H1 (cell line): ENCODE measurements around the gene RARRES1. TPM values are rescaled to one million over a fixed set of nuclear protein-coding genes. Genes with fewer than 3 reads are reported as not detected.

Experiments
- CTCF ChIA-PET: fragments of 300-600 bp; sonication (Branson Sonifier 250); formaldehyde crosslinking; loops from one replicate; lab custom pipeline; 2021; ENCODE audit not compliant: partially characterized antibody; lab: Charles Lee
- POLR2A ChIA-PET: fragments of 300-600 bp; sonication (Branson Sonifier 250); formaldehyde crosslinking; loops from one replicate; lab custom pipeline; 2021; ENCODE audit warnings: inconsistent platforms; ENCODE audit not compliant: partially characterized antibody; lab: Charles Lee
- DNase-seq, 2 experiments: peaks; one replicate each; pipeline versions ENCODE4 v3.0.0 to v3.0.0-alpha.2; 2010 to 2022; ENCODE audit warnings: low spot score in 2 of 2, low read depth in 1 of 2, mixed read lengths in 1 of 2
- FAIRE-seq: peaks from 2 replicates; lab custom pipeline; 2011; peaks lifted over from hg19 to GRCh38; lab: Jason Lieb, UNC
- H2AFZ ChIP-seq: 2 replicates; pipeline ENCODE4 v1.8.1; 2012; ENCODE audit warnings: low read length, inconsistent platforms
- H2AK5ac ChIP-seq: 2 replicates; pipeline ENCODE4 v1.6.1; 2013; ENCODE audit warnings: low read depth, low read length
- H2BK120ac ChIP-seq: replicated peaks from 2 replicates; pipeline ENCODE3; 2013; ENCODE audit warnings: low read depth, low read length, inconsistent platforms
- H2BK12ac ChIP-seq: 2 replicates; pipeline ENCODE4 v1.6.1; 2013; ENCODE audit warnings: low read depth, low read length
- H2BK15ac ChIP-seq: 2 replicates; pipeline ENCODE4 v1.6.1; 2013; ENCODE audit warnings: low read length
- H2BK20ac ChIP-seq: 2 replicates; pipeline ENCODE4 v1.6.1; 2013; ENCODE audit warnings: low read length
- H2BK5ac ChIP-seq: 2 replicates; pipeline ENCODE4 v1.6.1; 2013; ENCODE audit warnings: low read depth, low read length
- H3K14ac ChIP-seq: 2 replicates; pipeline ENCODE4 v1.6.1; 2013; ENCODE audit warnings: inconsistent platforms; ENCODE audit not compliant: insufficient read length
- H3K18ac ChIP-seq: 2 replicates; pipeline ENCODE4 v1.6.1; 2013; ENCODE audit warnings: low read length; ENCODE audit errors: extremely low read depth
- H3K23ac ChIP-seq: 2 replicates; pipeline ENCODE4 v1.6.1; 2013; ENCODE audit warnings: inconsistent platforms; ENCODE audit not compliant: insufficient read length
- H3K23me2 ChIP-seq: 2 replicates; pipeline ENCODE4 v1.6.1; 2013; ENCODE audit warnings: low read depth, low read length
- H3K27ac ChIP-seq: 2 replicates; pipeline ENCODE4 v1.6.1; 2011; ENCODE audit warnings: low read depth, low read length, inconsistent platforms
- H3K27me3 ChIP-seq, 4 experiments: replicated peaks in 1 of 4; 1 replicate in 1 of 4; 2 replicates in 3 of 4; pipeline versions ENCODE4 v1.6.1 to v1.8.1; 2011 to 2013; ENCODE audit warnings: low read length in 3 of 4, mild to moderate bottlenecking in 3 of 4, inconsistent platforms in 2 of 4, mixed read lengths in 2 of 4, moderate library complexity in 1 of 4; ENCODE audit not compliant: control insufficient read depth in 3 of 4, insufficient read depth in 3 of 4; ENCODE audit errors: extremely low read depth in 1 of 4
- H3K36me3 ChIP-seq, 4 experiments: 2 replicates each; pipeline versions ENCODE4 v1.6.1 to v1.8.1; 2011 to 2013; ENCODE audit warnings: mild to moderate bottlenecking in 4 of 4, low read length in 3 of 4, moderate library complexity in 2 of 4, control low read depth in 1 of 4, inconsistent platforms in 1 of 4; ENCODE audit not compliant: insufficient read depth in 4 of 4, control insufficient read depth in 2 of 4
- H3K4ac ChIP-seq: replicated peaks from 2 replicates; pipeline ENCODE3; 2013; ENCODE audit warnings: low read length, low read depth, mixed read lengths, inconsistent platforms; ENCODE audit not compliant: insufficient read length
- H3K4me1 ChIP-seq, 4 experiments: replicated peaks in 1 of 4; 1 replicate in 1 of 4; 2 replicates in 3 of 4; pipeline versions ENCODE4 v1.6.1 to v1.8.1; 2011 to 2013; ENCODE audit warnings: low read length in 3 of 4, inconsistent platforms in 2 of 4, mixed read lengths in 1 of 4; ENCODE audit not compliant: insufficient read depth in 4 of 4, control insufficient read depth in 3 of 4
- H3K4me2 ChIP-seq, 2 experiments: 2 replicates each; pipeline versions ENCODE4 v1.6.1 to v1.8.1; 2011 to 2013; ENCODE audit warnings: low read depth in 2 of 2, low read length in 2 of 2, control low read depth in 1 of 2, inconsistent platforms in 1 of 2, mild to moderate bottlenecking in 1 of 2; ENCODE audit not compliant: insufficient read depth in 1 of 2
- H3K4me3 ChIP-seq, 4 experiments: fragments of 200-600, 300-600 bp in 1 of 4; sonication (generic), shearing (Covaris generic), sonication (Bioruptor Twin) in 1 of 4; 2 replicates each; pipeline versions ENCODE4 v1.5.1 to v1.8.1; 2011 to 2016; ENCODE audit warnings: low read length in 4 of 4, low read depth in 3 of 4, control low read depth in 2 of 4, inconsistent platforms in 2 of 4, mild to moderate bottlenecking in 2 of 4, mixed read lengths in 1 of 4, moderate library complexity in 1 of 4; ENCODE audit not compliant: insufficient read depth in 2 of 4; ENCODE audit errors: extremely low read depth in 1 of 4
- H3K56ac ChIP-seq: replicated peaks from 2 replicates; pipeline ENCODE3; 2013; ENCODE audit warnings: low read depth, mild to moderate bottlenecking, mixed read lengths, low read length, inconsistent platforms; ENCODE audit not compliant: insufficient read length
- H3K79me1 ChIP-seq: 2 replicates; pipeline ENCODE4 v1.6.1; 2013; ENCODE audit warnings: low read depth, low read length, control low read depth
- H3K79me2 ChIP-seq, 2 experiments: 2 replicates each; pipeline versions ENCODE4 v1.6.1 to v1.8.1; 2012 to 2013; ENCODE audit warnings: low read length in 2 of 2, mild to moderate bottlenecking in 2 of 2, inconsistent platforms in 1 of 2; ENCODE audit not compliant: insufficient read depth in 2 of 2, control insufficient read depth in 1 of 2
- H3K9ac ChIP-seq, 4 experiments: replicated peaks in 1 of 4; 1 replicate in 1 of 4; 2 replicates in 3 of 4; pipeline versions ENCODE4 v1.6.1 to v1.8.1; 2011 to 2013; ENCODE audit warnings: low read depth in 3 of 4, low read length in 3 of 4, control low read depth in 2 of 4, mild to moderate bottlenecking in 2 of 4, moderate library complexity in 2 of 4, inconsistent platforms in 1 of 4; ENCODE audit errors: extremely low read depth in 1 of 4
- H3K9me3 ChIP-seq, 2 experiments: 2 replicates each; pipeline versions ENCODE4 v1.6.1 to v1.8.1; 2012 to 2013; ENCODE audit warnings: mild to moderate bottlenecking in 2 of 2, moderate library complexity in 2 of 2, control low read depth in 1 of 2, inconsistent platforms in 1 of 2, low read depth in 1 of 2, low read length in 1 of 2, mixed read lengths in 1 of 2; ENCODE audit not compliant: insufficient read depth in 2 of 2
- H4K20me1 ChIP-seq, 2 experiments: replicated peaks in 1 of 2; 2 replicates each; pipeline versions ENCODE3 to v1.8.1; 2011 to 2013; ENCODE audit warnings: inconsistent platforms in 2 of 2, low read length in 2 of 2, mild to moderate bottlenecking in 1 of 2; ENCODE audit not compliant: insufficient read depth in 2 of 2, control insufficient read depth in 1 of 2
- H4K5ac ChIP-seq: 2 replicates; pipeline ENCODE4 v1.6.1; 2013; ENCODE audit warnings: low read length, low read depth, mixed read lengths, inconsistent platforms; ENCODE audit not compliant: insufficient read length
- H4K8ac ChIP-seq: 2 replicates; pipeline ENCODE4 v1.8.0; 2013; ENCODE audit warnings: mild to moderate bottlenecking, moderate library complexity, low read length, inconsistent platforms; ENCODE audit not compliant: insufficient read depth; ENCODE audit errors: extremely low read depth
- H4K91ac ChIP-seq: replicated peaks from 2 replicates; pipeline ENCODE3; 2013; ENCODE audit warnings: low read length, mixed read lengths, inconsistent platforms; ENCODE audit not compliant: insufficient read length
- BCL11A ChIP-seq, 2 experiments: IDR thresholded peaks; one replicate each; pipeline ENCODE4 v1.6.1; 2011; ENCODE audit warnings: low read depth in 2 of 2, low read length in 2 of 2, mild to moderate bottlenecking in 2 of 2
- EZH2 ChIP-seq: fragments of 200-600 bp; sonication (generic); IDR thresholded peaks from 2 replicates; pipeline ENCODE4 v1.7.1; 2012; ENCODE audit warnings: low read depth, mild to moderate bottlenecking, moderate library complexity, low read length, inconsistent platforms; ENCODE audit not compliant: severe bottlenecking
- GTF2F1 ChIP-seq: IDR thresholded peaks from 2 replicates; pipeline ENCODE4 v1.6.1; 2012; ENCODE audit warnings: low read depth, low read length, improper control_type of control experiment, borderline replicate concordance
- SP2 ChIP-seq: IDR thresholded peaks from 2 replicates; pipeline ENCODE4 v1.6.1; 2012; ENCODE audit warnings: mild to moderate bottlenecking, low read length, inconsistent platforms
- TBP ChIP-seq: IDR thresholded peaks from 2 replicates; pipeline ENCODE4 v1.6.1; 2011; ENCODE audit warnings: low read depth, low read length, improper control_type of control experiment
- WGBS, 2 experiments: shearing (Covaris generic) in 1 of 2; methylation state at CpG; one replicate each; pipeline versions ENCODE4 v1.1.6 to v1.1.7; 2013 to 2015; ENCODE audit warnings: low lambda C conversion rate in 2 of 2, mixed read lengths in 2 of 2, inconsistent platforms in 1 of 2, low coverage in 1 of 2, missing lambda C conversion rate in 1 of 2; ENCODE audit not compliant: insufficient replicate concordance in 2 of 2, insufficient coverage in 1 of 2, insufficient read length in 1 of 2; ENCODE audit errors: extremely low coverage in 1 of 2, missing lambda C conversion rate in 1 of 2; 5-methylcytosine and 5-hydroxymethylcytosine counted together
- polyA plus RNA-seq, 7 experiments: library from polyadenylated mRNA; depleted of rRNA in 3 of 7; stranded (reverse) in 5 of 7; unstranded in 2 of 7; fragments of >200 nt in 5 of 7; fragments of 200-250 nt in 2 of 7; gene quantifications; 1 replicate in 5 of 7; 2 replicates in 1 of 7; 4 replicates in 1 of 7; pipeline versions ENCODE4 v1.2.1 to v1.2.3, GENCODE V29; 2011 to 2013; ENCODE audit warnings: missing spikeins in 2 of 7, mixed read lengths in 2 of 7
- total RNA-seq: library from RNA; stranded (reverse); fragmentation: NEBNext Ultra II Directional; extraction: Animal tissue kit (Norgen Biotek cat#: 25700); gene quantifications from 2 replicates; pipeline ENCODE4 v1.2.1, GENCODE V29; 2021

The RARRES1 gene
- total and polyA plus RNA-seq, 2 of the 8 experiments (the other 6 are each of a cell fraction or from before 2014, with no cell fraction given): 0.26 to 0.71 TPM

DNA sequence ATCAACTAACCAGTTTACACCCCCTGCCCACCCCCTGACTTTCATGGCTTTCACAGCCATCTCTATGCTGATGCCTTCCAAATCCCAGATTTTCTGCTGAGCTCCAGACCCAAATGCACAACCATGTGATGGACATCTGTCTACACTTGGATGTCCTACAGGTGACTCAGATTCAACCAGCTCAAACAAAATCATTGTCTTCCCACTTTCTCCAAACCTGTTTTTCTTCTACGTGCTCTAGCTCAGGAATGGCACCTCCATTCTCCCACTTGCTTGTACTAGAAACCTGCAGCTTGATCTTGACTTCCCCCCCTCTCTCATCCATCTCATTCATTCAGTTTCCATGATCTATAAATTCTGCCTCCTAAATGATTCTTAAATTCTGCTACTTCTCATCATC lies 34.1 kb upstream of the RARRES1 start:
- no peaks in the 10 kb centered on the region for H3K27me3 ChIP-seq
- no peak overlapping the region for H3K23ac ChIP-seq
- no peak overlapping the region for H4K8ac ChIP-seq
- 72% methylated on average over 1 of the region's 1 CpG; no CpG with 5 or more reads in 1 of the 2 experiments for WGBS, 2 experiments
- no peak overlapping the region for H3K4ac ChIP-seq
- H3K36me3 ChIP-seq: no peaks in the 10 kb centered on the region
- H2AK5ac ChIP-seq: no peak overlapping the region
- CTCF ChIA-PET: interaction anchor here (1.8 to 3.7 kb wide), 3 partner anchors 11 to 39 kb away, joined by 4 to 21 read pairs (median 6); no protein-coding TSS in a partner anchor
- no peak overlapping the region for H2AFZ ChIP-seq
- no peak overlapping the region for H2BK120ac ChIP-seq
- H2BK15ac ChIP-seq: no peak overlapping the region
- H4K5ac ChIP-seq: no peak overlapping the region
- no peak overlapping the region for H3K14ac ChIP-seq
- H4K20me1 ChIP-seq: no peaks in the 10 kb centered on the region
- H2BK5ac ChIP-seq: no peak overlapping the region
- FAIRE-seq: no peak
- H3K79me1 ChIP-seq: no peaks in the 10 kb centered on the region
- H2BK20ac ChIP-seq: no peak overlapping the region
- no peaks in the 10 kb centered on the region for H3K23me2 ChIP-seq
- POLR2A ChIA-PET: interaction anchor here (0.8 kb wide), 1 partner anchor 11 kb away, joined by 3 read pairs; no protein-coding TSS in a partner anchor
- H4K91ac ChIP-seq: no peak overlapping the region
- DNase-seq: no peak
- no peak overlapping the region for H3K27ac ChIP-seq
- H3K18ac ChIP-seq: no peak overlapping the region
- H3K4me3 ChIP-seq: no peak overlapping the region
- TF ChIP-seq GTF2F1 (no peak), BCL11A (IDR thresholded peaks at IDR 0.05; ENCODE audit: low read depth in 2 of 2, low read length in 2 of 2) (no peak), SP2 (no peak), EZH2 (no peak), TBP (no peak)
- H3K4me2 ChIP-seq: no peak overlapping the region
- H3K56ac ChIP-seq: no peak overlapping the region
- no peak overlapping the region for H2BK12ac ChIP-seq
- no peak overlapping the region for H3K9ac ChIP-seq
- peaks cover 3 to 7% (median 7%) of the 10 kb centered on the region in 4 experiments; a peak in 4 of 7 replicates for H3K4me1 ChIP-seq
- no peaks in the 10 kb centered on the region for H3K79me2 ChIP-seq
- no peaks in the 10 kb centered on the region for H3K9me3 ChIP-seq
